ENCODE measurements around the gene SMAD1.
"Not testable (repeated sequence)": the region's sequence is repeated elsewhere in the genome, so short reads cannot be mapped to it uniquely, and the experiment has no call there.

Gene SMAD1

DNA sequence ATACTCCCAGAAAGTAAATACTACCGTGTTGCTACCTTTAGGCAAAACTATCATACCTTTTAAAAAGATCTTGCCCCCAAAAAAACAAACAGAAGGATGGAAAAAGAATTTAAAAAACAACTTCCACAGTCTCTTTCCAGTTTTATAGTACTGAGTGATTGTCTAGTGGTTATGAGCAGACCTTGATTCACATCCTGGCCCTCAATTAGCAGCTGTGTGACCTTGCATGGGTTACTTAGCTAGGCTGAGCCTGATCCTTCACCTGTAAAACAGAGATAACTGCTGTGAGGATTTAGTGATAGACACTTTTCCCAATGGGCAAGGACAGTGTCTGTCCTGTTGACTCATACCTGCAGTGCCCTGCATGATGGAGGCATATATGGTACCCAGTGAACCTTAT lies 49.0 kb downstream of the SMAD1 start:
- no peak for DNase-seq

DNA sequence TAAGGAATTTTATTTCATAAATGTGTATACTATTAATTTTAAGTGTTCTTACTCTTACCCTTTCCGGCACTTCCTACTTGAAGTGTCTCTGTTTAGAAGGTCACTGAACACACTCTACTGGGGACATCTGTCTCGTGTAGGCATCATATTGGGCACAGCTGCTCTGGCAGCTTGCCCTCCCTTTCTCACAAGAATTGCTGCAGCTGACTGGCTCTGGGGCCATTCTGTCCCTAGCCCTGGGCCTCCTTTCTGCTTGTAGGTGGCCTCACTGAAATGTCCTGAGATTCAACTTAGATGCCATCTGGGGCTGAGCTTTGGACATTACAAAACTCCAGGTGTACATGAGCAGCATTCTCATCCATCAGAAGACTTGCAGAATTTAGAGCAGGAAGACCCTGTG lies 49.6 kb downstream of the SMAD1 start:
- no peak for DNase-seq

DNA sequence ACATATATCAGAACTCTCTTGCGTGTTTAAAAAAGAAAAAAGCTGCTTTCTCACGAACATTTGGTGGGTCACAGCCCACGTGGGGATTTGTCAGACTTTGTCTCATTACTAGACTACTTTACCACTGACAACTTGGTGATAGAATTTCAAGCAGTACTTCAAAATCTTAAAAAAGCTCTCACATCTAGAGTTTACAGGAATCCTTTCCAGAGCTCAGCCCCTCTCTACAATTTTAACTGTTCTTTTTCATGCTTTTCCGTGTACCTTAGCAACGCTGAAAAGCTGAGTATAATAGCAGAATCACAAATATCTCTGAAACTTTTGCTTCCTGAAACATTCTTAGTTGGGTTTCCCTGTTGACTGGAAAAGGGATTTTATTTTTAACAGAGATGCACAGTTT lies 50.2 kb downstream of the SMAD1 start:
- no peak for DNase-seq

DNA sequence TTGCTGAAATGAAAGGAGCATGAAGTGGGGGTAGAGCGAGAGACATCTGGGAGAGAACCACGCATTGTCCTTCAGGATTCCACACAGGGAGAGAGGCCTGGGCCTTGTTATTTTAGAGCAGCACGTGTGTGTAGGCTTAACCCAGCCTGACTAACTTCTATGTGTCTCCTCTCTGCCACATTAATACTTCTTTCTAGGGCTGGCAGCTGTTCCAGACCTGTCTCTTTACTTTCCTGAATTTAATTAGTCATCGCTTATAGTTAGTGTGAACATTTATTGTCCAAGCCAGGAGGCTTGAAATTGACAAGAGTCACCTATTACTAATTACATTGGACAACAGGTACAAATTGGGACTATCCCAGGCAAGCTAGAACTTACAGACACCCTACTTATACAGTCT lies 51.3 kb downstream of the SMAD1 start:
- DNase-seq, result no peak

DNA sequence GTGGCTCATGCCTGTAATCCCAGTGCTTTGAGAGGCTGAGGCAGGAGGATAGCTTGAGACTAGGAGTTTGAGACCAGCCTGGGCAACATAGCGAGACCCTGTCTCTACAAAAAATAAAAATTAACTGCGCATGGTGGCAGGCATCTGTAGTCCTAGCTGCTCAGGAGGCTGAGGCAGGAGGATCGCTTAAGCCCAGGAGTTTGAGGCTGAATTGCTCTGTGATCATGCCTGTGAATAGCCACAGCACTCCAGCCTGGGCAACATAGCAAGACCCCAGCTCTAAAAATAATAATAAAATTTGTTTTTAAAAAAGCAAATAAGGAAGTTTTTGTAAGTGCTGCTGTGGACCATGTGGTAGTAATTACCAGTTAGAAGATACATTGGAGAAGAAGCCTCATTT lies 51.8 kb downstream of the SMAD1 start:
- DNase-seq, result not testable (repeated sequence)

DNA sequence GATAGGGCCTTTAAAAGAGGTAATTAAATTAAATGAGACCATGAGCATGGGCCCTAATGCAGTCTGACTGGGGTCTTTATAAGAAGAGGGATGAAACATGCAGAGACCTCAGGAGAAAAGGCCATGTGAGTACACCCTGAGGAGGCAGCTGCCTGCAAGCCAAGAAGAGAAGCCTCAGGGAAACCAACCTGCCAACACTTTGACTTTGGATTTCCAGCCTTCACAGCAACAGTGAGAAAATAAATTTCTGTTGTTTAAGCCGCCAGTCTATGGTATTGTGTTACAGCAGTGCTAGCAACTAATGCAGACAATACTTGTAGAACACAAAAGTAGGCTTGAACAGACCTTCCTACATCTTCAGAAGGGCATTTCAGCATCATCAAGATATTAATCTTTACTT lies 52.3 kb downstream of the SMAD1 start:
- DNase-seq, result no peak

DNA sequence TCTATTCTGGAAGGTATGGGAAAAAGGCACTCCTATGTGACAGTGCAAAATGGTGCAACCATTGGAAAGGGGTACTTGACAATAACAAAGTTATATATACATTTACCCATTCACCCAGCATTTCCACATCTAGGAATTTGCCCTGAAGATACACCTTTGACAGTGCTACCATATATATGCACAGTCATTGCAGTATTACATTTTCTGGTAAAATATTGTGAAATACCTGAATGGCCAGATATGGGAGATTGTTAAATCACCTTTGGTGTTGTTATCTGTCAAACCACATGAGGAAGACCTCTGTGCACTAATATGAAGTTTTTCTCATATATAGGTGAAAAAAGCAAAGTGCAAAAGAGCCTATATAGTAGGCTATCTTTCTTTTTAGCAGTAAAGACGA lies 53.5 kb downstream of the SMAD1 start:
- no peak for DNase-seq

DNA sequence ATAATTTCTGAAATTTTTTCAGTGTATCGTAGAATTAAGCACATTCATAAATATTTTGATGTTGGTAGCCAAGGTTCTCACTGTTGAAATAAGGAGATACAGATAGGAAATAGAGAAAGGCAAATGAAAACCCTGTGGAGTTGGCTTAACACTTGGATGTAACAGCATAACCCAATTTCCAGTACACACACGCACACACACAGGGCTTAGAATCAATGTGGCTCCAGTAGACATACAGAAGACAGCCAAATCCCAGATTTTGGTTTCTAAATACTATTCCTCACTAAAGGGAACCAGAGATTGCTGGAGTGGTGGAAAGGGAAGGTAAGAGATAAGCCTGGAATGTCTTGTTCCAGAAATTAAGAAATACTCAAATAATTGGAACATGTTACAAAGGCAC lies 54.4 kb downstream of the SMAD1 start:
- DNase-seq, result no peak

DNA sequence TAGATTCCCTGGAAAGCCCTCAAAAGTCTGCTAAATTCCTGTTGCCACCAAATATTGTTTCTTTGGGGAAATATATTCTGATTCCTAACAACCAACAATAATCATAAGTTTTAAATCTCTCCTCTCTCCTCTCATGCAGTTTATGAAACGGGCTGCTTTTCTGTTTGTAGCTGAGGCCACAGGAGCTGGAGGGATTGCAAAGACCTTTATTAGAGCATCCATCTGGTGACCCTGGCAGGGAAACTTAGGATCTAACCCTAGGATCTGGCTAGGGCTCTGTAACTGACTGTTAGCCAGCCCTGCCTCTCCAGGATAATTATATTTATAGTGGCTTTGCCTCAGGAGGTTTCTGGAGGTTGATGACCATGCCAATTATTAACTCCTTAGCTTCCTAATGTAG lies 56.9 kb downstream of the SMAD1 start:
- DNase-seq, result no peak

DNA sequence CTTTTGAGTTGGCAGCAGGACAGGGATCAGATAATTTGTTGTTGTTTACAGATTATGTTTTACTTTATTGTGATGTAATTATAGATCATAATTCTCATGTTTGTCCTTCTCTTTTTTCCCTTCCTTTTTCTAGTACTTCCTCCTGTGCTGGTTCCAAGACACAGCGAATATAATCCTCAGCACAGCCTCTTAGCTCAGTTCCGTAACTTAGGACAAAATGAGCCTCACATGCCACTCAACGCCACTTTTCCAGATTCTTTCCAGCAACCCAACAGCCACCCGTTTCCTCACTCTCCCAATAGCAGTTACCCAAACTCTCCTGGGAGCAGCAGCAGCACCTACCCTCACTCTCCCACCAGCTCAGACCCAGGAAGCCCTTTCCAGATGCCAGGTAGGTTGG lies 58.0 kb downstream of the SMAD1 start:
- DNase-seq, result no peak

DNA sequence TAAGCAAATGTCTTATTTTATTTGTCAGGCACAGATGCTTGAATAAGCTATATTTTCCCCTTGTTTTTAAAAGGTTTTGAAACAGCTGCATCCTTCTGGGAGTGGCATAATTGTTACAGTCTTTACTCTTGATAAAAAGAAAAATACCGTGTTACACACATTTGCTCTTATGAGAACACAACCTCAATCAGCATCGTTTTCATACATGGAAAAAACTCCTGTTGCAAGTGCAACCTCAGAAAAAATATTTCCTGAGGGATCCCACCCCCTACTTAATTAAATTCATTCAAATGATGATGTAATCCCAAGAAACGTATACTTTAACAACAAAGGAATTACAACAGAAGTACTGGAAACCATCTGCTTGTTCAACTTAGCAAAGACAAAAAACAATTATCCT lies 58.6 kb downstream of the SMAD1 start:
- DNase-seq, result no peak

DNA sequence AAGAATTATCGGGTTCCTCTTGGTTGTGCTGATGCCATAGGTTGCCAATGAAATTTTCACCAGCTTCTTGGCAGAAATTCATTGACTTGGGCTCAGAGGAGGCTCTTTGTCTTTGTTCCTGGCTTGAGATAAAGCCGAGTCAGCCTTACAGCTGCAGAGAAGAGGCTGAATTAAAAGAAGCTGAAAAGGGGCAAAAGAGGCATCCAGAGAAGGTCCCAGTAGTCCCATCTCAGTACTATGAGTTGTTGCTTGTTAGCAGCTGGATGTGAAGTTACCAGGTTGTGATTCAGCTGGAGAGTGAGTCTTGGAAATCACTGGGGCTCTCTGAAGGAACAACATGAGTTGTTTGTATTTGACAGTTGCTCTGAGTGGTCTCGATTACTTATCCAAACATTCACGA lies 59.7 kb downstream of the SMAD1 start:
- no peak for DNase-seq

DNA sequence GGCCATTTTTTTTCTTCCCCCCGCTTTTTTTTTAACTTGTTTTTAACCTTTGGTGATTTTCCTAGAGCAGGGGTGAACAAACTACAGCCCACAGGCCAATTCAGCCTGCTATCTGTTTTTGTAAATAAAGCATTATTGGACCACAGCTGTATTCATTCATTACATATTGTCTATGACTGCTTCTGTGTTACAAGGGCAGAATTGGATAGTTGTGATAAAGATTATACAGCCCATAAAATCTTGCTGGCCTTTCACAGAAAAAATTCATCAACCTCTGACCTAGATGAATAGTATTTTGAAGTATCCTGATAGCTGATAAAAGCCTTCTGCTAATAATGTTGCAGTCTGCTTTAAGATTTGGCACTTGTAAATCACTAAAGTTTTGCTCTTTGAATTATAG lies 63.4 kb downstream of the SMAD1 start:
- no peak for DNase-seq

DNA sequence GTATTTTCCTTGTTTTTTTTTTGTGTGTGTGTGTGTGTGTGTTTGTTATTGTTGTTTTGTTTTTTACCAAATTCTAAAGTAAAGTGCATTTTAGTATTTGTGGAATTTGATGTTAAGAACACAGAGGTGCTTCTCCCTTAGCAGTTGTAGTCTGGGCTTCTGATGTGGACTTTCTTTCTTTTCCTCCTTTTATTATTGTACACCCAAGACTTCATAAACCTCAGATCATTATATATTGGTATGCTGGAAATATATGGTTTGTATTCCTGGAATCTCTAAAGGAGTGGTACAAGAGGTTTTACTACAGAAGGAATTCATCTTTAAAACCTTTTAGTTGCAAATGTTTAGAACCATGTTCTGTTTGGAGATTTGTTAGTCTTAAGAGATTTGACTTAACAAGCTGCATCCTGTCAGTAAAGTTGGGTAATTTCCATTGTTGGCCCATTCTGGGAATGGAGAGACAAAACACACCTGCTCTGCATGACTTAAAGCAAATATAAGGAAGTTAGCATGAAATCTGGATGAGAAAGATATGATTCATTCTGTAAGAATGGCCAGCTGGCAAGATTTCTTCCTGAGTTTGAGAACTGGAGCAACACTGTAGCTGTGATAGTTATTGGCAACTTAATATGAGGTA lies 64.0 kb downstream of the SMAD1 start:
- no peak for DNase-seq

DNA sequence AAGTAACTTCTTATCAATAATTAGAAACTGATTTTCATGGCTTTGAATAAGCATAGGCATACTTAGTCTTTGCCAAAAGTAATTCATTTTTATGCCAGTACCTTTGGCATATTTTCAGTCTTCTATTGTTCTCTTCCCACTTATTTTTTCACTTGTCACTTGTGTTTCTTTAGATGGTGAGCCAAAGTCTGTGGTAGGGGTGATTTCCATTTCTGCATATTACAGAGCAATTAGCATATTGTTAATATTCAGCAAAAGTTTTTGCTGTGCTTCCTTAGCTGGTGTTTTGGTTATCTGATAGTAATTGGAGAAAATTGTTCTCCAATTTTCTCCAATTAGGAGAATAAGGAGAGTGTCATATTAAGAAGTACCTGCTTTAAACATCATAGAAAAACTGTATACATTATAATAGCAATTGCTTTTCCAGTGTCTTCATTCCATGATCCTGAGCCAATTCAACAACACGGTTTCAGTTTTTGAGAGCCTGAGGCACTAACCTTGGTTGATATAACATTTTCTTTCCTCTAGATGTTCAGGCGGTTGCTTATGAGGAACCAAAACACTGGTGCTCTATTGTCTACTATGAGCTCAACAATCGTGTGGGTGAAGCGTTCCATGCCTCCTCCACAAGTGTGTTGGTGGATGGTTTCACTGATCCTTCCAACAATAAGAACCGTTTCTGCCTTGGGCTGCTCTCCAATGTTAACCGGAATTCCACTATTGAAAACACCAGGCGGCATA lies 64.7 kb downstream of the SMAD1 start:
- DNase-seq, result no peak

DNA sequence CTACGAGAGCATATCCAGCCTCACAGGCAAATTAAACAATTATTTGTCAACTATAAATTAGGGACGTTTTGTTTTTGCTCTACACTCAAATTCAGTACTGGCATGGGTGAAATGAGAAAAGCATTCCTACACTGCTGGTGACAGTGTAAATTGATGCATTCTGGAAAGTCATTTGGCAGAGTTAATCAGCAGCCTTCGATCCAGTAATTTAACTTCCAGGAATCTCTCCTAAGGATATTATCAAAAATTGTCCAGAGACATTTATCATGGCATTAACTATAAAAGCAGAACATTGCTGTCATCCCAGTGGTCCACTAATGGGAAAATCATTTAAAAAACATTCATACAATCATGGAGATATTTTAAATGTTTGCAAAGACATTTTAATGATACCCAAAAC lies 70.0 kb downstream of the SMAD1 start:
- no peak for DNase-seq

DNA sequence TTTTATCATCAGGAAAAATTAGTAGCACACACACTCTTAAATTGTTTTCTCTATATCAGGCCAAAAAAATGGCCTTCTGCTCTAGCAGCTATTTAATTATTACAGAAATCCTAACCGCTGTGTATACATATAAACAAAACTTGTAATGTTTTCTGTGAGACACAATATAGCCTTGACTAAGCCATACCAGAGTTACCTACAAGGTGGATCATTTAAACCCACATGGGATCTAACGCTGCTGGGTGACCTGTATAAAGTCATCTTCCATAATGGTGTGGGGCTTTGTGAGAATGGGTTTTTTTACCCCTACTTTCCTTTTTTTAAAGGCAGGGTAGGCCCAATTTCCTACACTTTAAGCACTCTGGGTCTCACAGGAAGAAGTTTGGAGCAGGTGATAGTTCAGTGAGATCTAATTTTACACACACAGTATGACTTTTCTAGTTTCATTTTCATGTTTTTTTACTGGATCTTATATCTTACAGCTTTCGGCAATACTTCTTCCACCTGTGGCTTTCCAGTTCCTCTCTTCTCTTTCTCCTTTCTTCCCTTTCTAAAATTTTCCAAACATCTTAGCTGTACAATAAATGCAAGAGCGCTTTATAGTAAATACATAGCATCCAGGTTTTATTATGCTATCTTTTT lies 70.6 kb downstream of the SMAD1 start:
- DNase-seq, result no peak

DNA sequence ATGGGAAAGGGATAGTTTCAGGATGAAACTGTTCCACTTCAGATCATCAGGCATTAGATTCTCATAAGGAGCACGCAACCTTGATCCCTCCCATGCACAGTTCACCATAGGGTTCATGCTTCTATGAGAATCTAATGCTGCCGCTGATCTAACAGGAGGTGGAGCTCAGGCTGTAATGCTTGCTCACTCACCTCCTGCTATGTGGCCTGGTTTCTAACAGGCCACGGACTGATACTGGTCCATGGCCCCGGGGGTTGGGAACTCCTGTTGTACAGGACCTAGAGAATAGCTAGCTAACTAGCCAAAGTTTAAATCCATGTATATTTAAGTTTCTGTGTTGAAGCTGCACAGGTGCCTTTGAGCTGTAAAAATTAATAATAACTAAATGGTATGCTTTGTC lies 71.7 kb downstream of the SMAD1 start:
- DNase-seq, result no peak

DNA sequence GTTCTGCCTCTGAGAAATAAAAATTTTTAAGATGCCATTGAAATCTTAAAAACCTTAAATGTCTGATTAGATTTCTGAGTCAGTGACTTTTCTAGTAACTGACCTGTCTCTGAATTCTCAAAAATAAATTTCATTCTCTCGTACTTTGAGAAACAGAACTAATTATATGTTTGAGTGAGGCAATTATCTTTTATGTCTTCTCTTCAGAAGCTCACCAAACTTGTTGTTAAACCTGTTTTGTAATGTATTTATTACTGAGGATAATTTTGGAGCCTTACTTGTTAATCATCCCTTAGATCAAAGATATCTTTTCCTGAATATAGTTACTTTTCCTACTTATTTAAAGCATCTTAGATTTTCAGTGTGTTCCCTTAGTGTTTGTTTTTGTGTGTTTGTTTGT lies 73.0 kb downstream of the SMAD1 start:
- DNase-seq, result no peak

DNA sequence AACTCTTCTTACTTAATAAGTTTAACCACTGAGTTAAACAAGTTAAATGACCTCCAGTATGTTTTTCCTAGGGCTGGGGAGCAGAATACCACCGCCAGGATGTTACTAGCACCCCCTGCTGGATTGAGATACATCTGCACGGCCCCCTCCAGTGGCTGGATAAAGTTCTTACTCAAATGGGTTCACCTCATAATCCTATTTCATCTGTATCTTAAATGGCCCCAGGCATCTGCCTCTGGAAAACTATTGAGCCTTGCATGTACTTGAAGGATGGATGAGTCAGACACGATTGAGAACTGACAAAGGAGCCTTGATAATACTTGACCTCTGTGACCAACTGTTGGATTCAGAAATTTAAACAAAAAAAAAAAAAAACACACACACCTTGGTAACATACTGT lies 76.1 kb downstream of the SMAD1 start:
- DNase-seq, result peak; percentile 5

DNA sequence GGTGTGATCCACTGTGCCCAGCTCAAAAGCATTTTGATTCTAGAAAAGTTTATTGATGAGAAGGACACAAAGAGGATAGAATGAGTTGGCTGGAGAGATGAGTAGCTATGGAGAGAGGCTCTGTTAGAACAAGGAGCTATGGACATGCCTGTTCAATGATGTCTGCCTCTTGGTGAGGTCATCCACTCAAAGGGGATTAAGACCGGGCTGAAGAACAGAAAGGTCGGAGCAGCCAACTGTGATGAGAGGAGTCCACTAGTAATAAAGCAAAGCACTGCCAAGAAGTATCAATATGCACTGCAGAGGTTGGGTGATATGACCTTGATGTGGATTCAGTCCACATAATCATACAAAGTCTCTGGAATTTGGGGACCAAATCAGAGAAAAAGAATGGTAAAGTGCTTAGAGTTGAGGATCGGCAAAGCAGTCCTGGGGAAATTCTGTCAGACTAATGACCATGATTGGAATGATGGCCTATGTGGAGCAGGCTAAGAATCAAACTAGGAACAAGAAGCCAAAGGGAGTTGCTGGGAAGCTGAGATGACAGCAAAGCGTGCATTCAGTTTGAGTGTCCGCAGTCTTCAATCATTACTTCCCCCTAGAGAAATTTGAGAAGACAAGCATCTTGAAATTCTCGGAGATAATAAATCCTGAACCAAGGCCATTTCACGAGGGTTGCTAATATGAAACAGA lies 81.8 kb downstream of the SMAD1 start:
- DNase-seq, result no peak

DNA sequence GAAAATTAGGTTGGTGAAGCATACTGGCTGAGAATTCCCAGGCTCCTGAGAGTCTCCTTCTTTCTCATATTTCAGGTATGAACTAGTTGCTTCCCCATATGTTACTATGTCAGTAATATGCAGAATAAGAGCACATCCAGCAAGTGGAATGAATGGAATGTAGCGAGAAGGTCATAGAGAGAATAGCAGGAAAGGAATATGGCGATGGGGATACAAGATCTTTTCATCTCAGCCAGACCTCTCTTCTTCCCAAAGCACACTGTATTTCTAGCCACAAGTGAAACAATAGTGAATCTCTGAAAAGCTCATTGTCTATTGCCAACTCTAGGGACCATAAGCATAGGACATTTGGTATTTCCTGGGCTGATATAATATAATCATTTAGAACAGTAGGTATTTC lies 82.9 kb downstream of the SMAD1 start:
- DNase-seq, result no peak

DNA sequence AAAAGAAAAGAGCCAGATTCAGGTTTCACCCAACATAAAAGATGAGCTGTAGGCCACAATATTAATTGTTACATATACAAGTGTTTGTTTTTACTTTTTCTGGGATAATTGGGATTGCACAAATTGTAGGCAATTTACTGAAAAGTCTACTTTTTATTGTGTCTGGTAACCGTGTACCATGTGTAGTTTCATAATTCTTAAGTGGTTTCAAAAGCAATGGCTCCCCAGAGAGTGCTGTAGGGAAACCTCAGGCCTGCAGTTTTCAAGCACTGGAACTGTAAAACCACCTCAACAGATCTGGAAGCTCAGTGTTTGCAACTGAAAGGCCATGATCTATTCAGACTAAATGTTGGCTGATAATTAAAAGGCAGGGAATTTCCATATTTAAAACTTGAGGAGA lies 83.7 kb downstream of the SMAD1 start:
- DNase-seq, result no peak
